GM12874 (cell line): ENCODE measurements around the gene DPF3.

Source experiments
- CTCF ChIP-seq: IDR thresholded peaks from 2 replicates; pipeline ENCODE4 v1.5.1; 2011; ENCODE audit warnings: low read depth, mild to moderate bottlenecking, control low read depth, low read length, moderate library complexity; ENCODE audit not compliant: insufficient read depth

The DPF3 gene

GRCh38 chr14:72591391-72591790 is 302.5 kb downstream of the DPF3 start:
- TF ChIP-seq CTCF, result no peak

GRCh38 chr14:72590577-72590976 is 303.3 kb downstream of the DPF3 start:
- no peak for TF ChIP-seq CTCF

GRCh38 chr14:72589652-72590051 is 304.2 kb downstream of the DPF3 start:
- no peak for TF ChIP-seq CTCF

GRCh38 chr14:72588521-72588920 is 305.4 kb downstream of the DPF3 start:
- TF ChIP-seq CTCF, result no peak

- TF ChIP-seq CTCF, result no peak
Measured at GRCh38 chr14:72583316-72584272, 310.3 kb downstream of the DPF3 start.

GRCh38 chr14:72582582-72582981 is 311.3 kb downstream of the DPF3 start:
- no peak for TF ChIP-seq CTCF

GRCh38 chr14:72578514-72578913 is 315.4 kb downstream of the DPF3 start:
- TF ChIP-seq CTCF, result no peak
